ENCODE data around the gene DHX58.

DHX58 gene

GRCh38 chr17:42079541-42079940 lies 33.0 kb downstream of the DHX58 start:
- DNase-seq, result no peak

GRCh38 chr17:42078396-42079043 lies 34.0 kb downstream of the DHX58 start:
- DNase-seq, result no peak

- DNase-seq, result no peak
These were observed 34.8 kb downstream of the DHX58 start for GRCh38 chr17:42077755-42078154.

GRCh38 chr17:42076797-42077559 lies 35.5 kb downstream of the DHX58 start:
- no peak for DNase-seq

GRCh38 chr17:42075789-42076188 lies 36.7 kb downstream of the DHX58 start:
- DNase-seq, result no peak

- no peak for DNase-seq
These were observed 40.0 kb downstream of the DHX58 start for GRCh38 chr17:42072323-42073187.

GRCh38 chr17:42071810-42072209 lies 40.7 kb downstream of the DHX58 start:
- DNase-seq, result no peak

- DNase-seq, result no peak
These were observed 43.5 kb downstream of the DHX58 start for GRCh38 chr17:42068979-42069378.

GRCh38 chr17:42067371-42068091 lies 45.0 kb downstream of the DHX58 start:
- DNase-seq, result peak; percentile 71

GRCh38 chr17:42065201-42065600 lies 47.3 kb downstream of the DHX58 start:
- no peak for DNase-seq

GRCh38 chr17:42062681-42063080 lies 49.8 kb downstream of the DHX58 start:
- DNase-seq, result no peak

GRCh38 chr17:42061646-42062487 lies 50.6 kb downstream of the DHX58 start:
- DNase-seq, result no peak

- DNase-seq, result no peak
These were observed 52.3 kb downstream of the DHX58 start for GRCh38 chr17:42060231-42060630.

- no peak for DNase-seq
These were observed 52.7 kb downstream of the DHX58 start for GRCh38 chr17:42059815-42060214.

GRCh38 chr17:42058063-42058462 lies 54.5 kb downstream of the DHX58 start:
- no peak for DNase-seq

- DNase-seq, result no peak
These were observed 55.9 kb downstream of the DHX58 start for GRCh38 chr17:42056635-42057034.

- no peak for DNase-seq
These were observed 57.0 kb downstream of the DHX58 start for GRCh38 chr17:42055496-42055895.

GRCh38 chr17:42055027-42055426 lies 57.5 kb downstream of the DHX58 start:
- DNase-seq, result no peak

GRCh38 chr17:42053731-42054500 lies 58.6 kb downstream of the DHX58 start:
- DNase-seq, result no peak

GRCh38 chr17:42052346-42052877 lies 60.1 kb downstream of the DHX58 start:
- DNase-seq, result no peak

GRCh38 chr17:42051645-42052044 lies 60.9 kb downstream of the DHX58 start:
- no peak for DNase-seq
